B cell (primary cell): ENCODE measurements around the gene CTLA4. TPM values are rescaled to one million over a fixed set of nuclear protein-coding genes. Genes with fewer than 3 reads are reported as not detected.

Source experiments
- ATAC-seq: fragments of 200-7000 bp; cut with Tn5 transposase; one replicate; pipeline ENCODE4 v1.10.0; 2021; ENCODE audit warnings: low read depth, mild to moderate bottlenecking, moderate number of reproducible peaks, moderate library complexity
- CTCF ChIA-PET: fragments of 350-600 bp; sonication (Branson Sonifier 250); formaldehyde crosslinking; loops from one replicate; lab custom pipeline; 2021; ENCODE audit warnings: antibody characterized with exemption, inconsistent platforms; lab: Charles Lee
- POLR2A ChIA-PET: fragments of 350-600 bp; sonication (Branson Sonifier 250); formaldehyde crosslinking; loops from one replicate; lab custom pipeline; 2021; ENCODE audit warnings: antibody characterized with exemption; lab: Charles Lee
- DNase-seq: peaks from one replicate; pipeline ENCODE4 v3.0.0; 2013
- H2AFZ ChIP-seq: 2 replicates; pipeline ENCODE4 v1.6.1; 2012; ENCODE audit warnings: mild to moderate bottlenecking, low read depth, low read length; ENCODE audit not compliant: insufficient read depth, poor library complexity, severe bottlenecking
- H3K27ac ChIP-seq, 2 donors: 1 replicate in 1 of 2; 2 replicates in 1 of 2; pipeline ENCODE4 v1.5.1; 2012 to 2013; ENCODE audit warnings: low read length in 2 of 2, mild to moderate bottlenecking in 2 of 2, moderate library complexity in 1 of 2
- H3K27me3 ChIP-seq, 4 experiments: fragments of 200-600 bp in 1 of 4; sonication (generic) in 1 of 4; replicated peaks in 1 of 4; 1 replicate in 2 of 4; 2 replicates in 2 of 4; pipeline versions ENCODE4 v1.6.1 to v1.7.0; 2013 to 2016; ENCODE audit warnings: low read length in 3 of 4, mild to moderate bottlenecking in 2 of 4, mixed read lengths in 1 of 4, moderate library complexity in 1 of 4; ENCODE audit not compliant: insufficient read depth in 4 of 4, control insufficient read depth in 3 of 4; ENCODE audit errors: control extremely low read depth in 1 of 4
- H3K36me3 ChIP-seq, 2 experiments: replicated peaks in 1 of 2; 1 replicate in 1 of 2; 2 replicates in 1 of 2; pipeline versions ENCODE4 v1.6.1 to v1.7.1; 2013; ENCODE audit warnings: low read length in 1 of 2; ENCODE audit not compliant: insufficient read depth in 2 of 2, control insufficient read depth in 1 of 2; ENCODE audit errors: control extremely low read depth in 1 of 2, extremely low read depth in 1 of 2
- H3K4me1 ChIP-seq, 2 donors: fragments of 200-600 bp in 1 of 2; sonication (generic) in 1 of 2; 1 replicate in 1 of 2; 2 replicates in 1 of 2; pipeline versions ENCODE4 v1.5.1 to v1.6.1; 2013 to 2017; ENCODE audit warnings: low read length in 2 of 2; ENCODE audit not compliant: control insufficient read depth in 2 of 2, insufficient read depth in 2 of 2
- H3K4me2 ChIP-seq: replicated peaks from 2 replicates; pipeline ENCODE3; 2012; ENCODE audit warnings: mild to moderate bottlenecking, low read depth, low read length; ENCODE audit not compliant: poor library complexity, severe bottlenecking
- H3K4me3 ChIP-seq, 5 experiments: fragments of 200-600 bp in 1 of 5; sonication (generic) in 1 of 5; 1 replicate in 3 of 5; 2 replicates in 2 of 5; pipeline versions ENCODE4 v1.5.1 to v1.7.0; 2011 to 2016; ENCODE audit warnings: low read length in 4 of 5, mild to moderate bottlenecking in 4 of 5, low read depth in 2 of 5, control low read depth in 1 of 5, moderate library complexity in 1 of 5; ENCODE audit not compliant: insufficient read depth in 1 of 5; ENCODE audit errors: control extremely low read depth in 1 of 5, extremely low read depth in 1 of 5
- H3K79me2 ChIP-seq: fragments of 200-600 bp; sonication (generic); one replicate; pipeline ENCODE4 v1.6.0; 2016; ENCODE audit warnings: low read length; ENCODE audit not compliant: control insufficient read depth, insufficient read depth
- H3K9ac ChIP-seq: fragments of 200-600 bp; sonication (generic); 2 replicates; pipeline ENCODE4 v1.6.1; 2017; ENCODE audit warnings: mild to moderate bottlenecking, low read length, moderate library complexity
- H3K9me3 ChIP-seq, 3 donors: one replicate each; pipeline versions ENCODE4 v1.6.1 to v1.7.1; 2013; ENCODE audit warnings: low read length in 2 of 3; ENCODE audit not compliant: control insufficient read depth in 2 of 3, insufficient read depth in 1 of 3; ENCODE audit errors: control extremely low read depth in 1 of 3
- H4K20me1 ChIP-seq: 2 replicates; pipeline ENCODE4 v1.6.0; 2012; ENCODE audit warnings: mild to moderate bottlenecking, low read length; ENCODE audit not compliant: insufficient read depth, control insufficient read depth, poor library complexity, severe bottlenecking
- H3K27ac Mint-ChIP-seq: one replicate; pipeline ENCODE4 v1.8.0; 2021; ENCODE audit warnings: mixed read lengths
- H3K27me3 Mint-ChIP-seq: one replicate; pipeline ENCODE4 v1.8.0; 2021; ENCODE audit warnings: mixed read lengths
- H3K4me1 Mint-ChIP-seq: one replicate; pipeline ENCODE4 v1.8.0; 2021; ENCODE audit warnings: mixed read lengths
- H3K4me3 Mint-ChIP-seq: one replicate; pipeline ENCODE4 v1.8.0; 2021; ENCODE audit warnings: mixed read lengths
- H3K9me3 Mint-ChIP-seq: one replicate; pipeline ENCODE4 v1.8.0; 2022; ENCODE audit warnings: mixed read lengths; ENCODE audit not compliant: insufficient read depth
- CTCF ChIP-seq: fragments of 200-600 bp; IDR thresholded peaks from one replicate; pipeline ENCODE4 v1.8.0; 2022; ENCODE audit warnings: antibody characterized with exemption, mild to moderate bottlenecking
- EZH2 ChIP-seq: IDR thresholded peaks from 2 replicates; pipeline ENCODE4 v1.6.1; 2012; ENCODE audit warnings: borderline replicate concordance, low read depth, mild to moderate bottlenecking, moderate library complexity, low read length; ENCODE audit not compliant: insufficient read depth, poor library complexity, severe bottlenecking
- WGBS: methylation state at CpG from one replicate; pipeline ENCODE4 v1.1.5; 2013; ENCODE audit warnings: missing lambda C conversion rate; ENCODE audit not compliant: insufficient coverage; 5-methylcytosine and 5-hydroxymethylcytosine counted together
- intact Hi-C: fragments of 100-400 bp; cut with micrococcal nuclease; formaldehyde crosslinking; loops from one replicate; pipeline ENCODE4 v1.10.0; 2022
- polyA plus RNA-seq: library from polyadenylated mRNA; depleted of rRNA; stranded (reverse); fragments of >200 nt; gene quantifications from 2 replicates; pipeline ENCODE4 v1.2.3, GENCODE V29; 2012
- total RNA-seq, 2 donors: library from RNA; stranded (reverse); fragments of 120-200 nt in 1 of 2; gene quantifications; 1 replicate in 1 of 2; 2 replicates in 1 of 2; pipeline versions ENCODE4 v1.2.3 to v1.2.4, GENCODE V29; 2013 to 2022

Gene CTLA4
- total and polyA plus RNA-seq, 2 donors (not counting 1 experiment from before 2014, with no cell fraction given), result 0.30 TPM; not detected in 1

GRCh38 chr2:203871371-203871983, 3.9 kb downstream of the CTLA4 start:
- intact Hi-C loops, result no loop called here
- H3K27me3 ChIP-seq, result peaks cover 0 to 6% (median 0%) of the 10 kb centered on the region in 4 experiments
- Mint-ChIP-seq H3K9me3 (no peaks in the 10 kb centered on the region), H3K27me3 (peaks cover 29% of the 10 kb centered on the region), H3K4me3 (peak overlapping the region; percentile 56), H3K4me1 (peaks cover 12% of the 10 kb centered on the region), H3K27ac (peak overlapping the region; percentile 60)
- H2AFZ ChIP-seq, result no peak overlapping the region
- WGBS, result 57% methylated on average over 5 of the region's 6 CpGs
- DNase-seq (peak; percentile 8), ATAC-seq (peak; percentile 45)
- TF ChIP-seq EZH2 (no peak), CTCF (no peak)
- CTCF ChIA-PET, result interaction anchor here (0.7 kb wide), 1 partner anchor 10 kb away, joined by 3 read pairs; no protein-coding TSS in a partner anchor
- no peak overlapping the region for H3K4me3 ChIP-seq
- no peaks in the 10 kb centered on the region for H3K79me2 ChIP-seq
- no peaks in the 10 kb centered on the region for H4K20me1 ChIP-seq
- no peaks in the 10 kb centered on the region for H3K36me3 ChIP-seq
- POLR2A ChIA-PET, result no interaction called here
- H3K9ac ChIP-seq, result no peak overlapping the region
- no peak overlapping the region for H3K27ac ChIP-seq
- no peak overlapping the region for H3K4me2 ChIP-seq
- H3K9me3 ChIP-seq, result no peaks in the 10 kb centered on the region
- H3K4me1 ChIP-seq, result peaks cover 8 to 16% of the 10 kb centered on the region in 2 donors

- Histone ChIP-seq H3K36me3 (no peaks in the 10 kb centered on the region), H3K4me3 (no peak overlapping the region), H2AFZ (no peak overlapping the region), H3K9ac (no peak overlapping the region), H3K79me2 (no peaks in the 10 kb centered on the region), H4K20me1 (no peaks in the 10 kb centered on the region), H3K9me3 (no peaks in the 10 kb centered on the region), H3K4me2 (no peak overlapping the region), H3K27ac (no peak overlapping the region), H3K4me1 (peaks cover 8 to 16% of the 10 kb centered on the region in 2 donors), H3K27me3 (peaks cover 0 to 7% (median 0%) of the 10 kb centered on the region in 4 experiments)
- ATAC-seq (no peak), DNase-seq (no peak)
- CTCF ChIA-PET, result no interaction called here
- Mint-ChIP-seq H3K27me3 (peaks cover 30% of the 10 kb centered on the region), H3K9me3 (no peaks in the 10 kb centered on the region), H3K27ac (no peak overlapping the region), H3K4me1 (peaks cover 12% of the 10 kb centered on the region), H3K4me3 (no peak overlapping the region)
- TF ChIP-seq CTCF, result no peak
- TF ChIP-seq EZH2, result no peak
- intact Hi-C loops, result no loop called here
- POLR2A ChIA-PET, result no interaction called here
- WGBS, result 91% methylated on average over 1 of the region's 2 CpGs
Observed at GRCh38 chr2:203873461-203873860, 5.9 kb downstream of the CTLA4 start.
